DMS53 treated with DMSO at 0.1 percent for 48 hours (cell line): ENCODE measurements around the gene IZUMO2.

Experiments used
- DNase-seq: peaks from one replicate; lab custom pipeline; 2025; ENCODE audit not compliant: unreplicated experiment; lab: John Stamatoyannopoulos, UW

Gene IZUMO2

DNA sequence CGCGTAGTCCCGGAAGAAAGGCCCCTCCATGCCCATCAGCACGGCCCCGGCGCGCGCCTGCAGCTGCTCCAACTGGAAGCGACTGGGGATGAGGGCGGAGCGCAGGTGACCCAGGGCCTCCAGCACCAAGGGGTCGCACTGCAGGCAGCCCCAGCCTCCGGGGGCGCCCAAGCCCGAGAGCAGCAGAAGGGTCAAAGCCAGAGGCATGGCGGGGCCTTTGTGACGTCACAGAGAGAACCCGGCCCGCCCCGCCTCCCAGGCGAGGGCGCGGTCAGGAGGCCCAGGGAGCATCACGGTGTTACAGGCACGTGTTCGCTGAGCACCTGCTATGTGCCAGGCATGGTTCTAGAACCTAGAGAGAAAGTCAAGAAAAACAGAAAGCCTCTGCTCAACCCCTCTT is at the start of gene IZUMO2:
Gene IZUMO2 (minus strand): TSS at position 294 of the 400 bp plus-strand sequence. CDS start 87 bp downstream, at position 207.
- no peak for DNase-seq

DNA sequence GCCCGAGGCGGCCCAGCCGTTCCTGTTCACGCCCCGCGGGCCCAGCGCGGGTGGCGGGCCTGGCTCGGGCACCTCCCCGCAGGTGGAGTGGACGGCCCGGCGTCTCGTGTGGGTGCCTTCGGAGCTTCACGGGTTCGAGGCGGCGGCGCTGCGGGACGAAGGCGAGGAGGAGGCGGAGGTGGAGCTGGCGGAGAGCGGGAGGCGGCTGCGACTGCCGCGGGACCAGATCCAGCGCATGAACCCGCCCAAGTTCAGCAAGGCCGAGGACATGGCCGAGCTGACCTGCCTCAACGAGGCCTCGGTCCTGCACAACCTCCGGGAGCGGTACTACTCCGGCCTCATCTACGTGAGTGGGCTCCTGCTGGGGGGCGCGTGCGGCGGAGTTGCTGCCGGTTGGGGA is 47.3 kb upstream of the IZUMO2 start:
- no peak for DNase-seq

DNA sequence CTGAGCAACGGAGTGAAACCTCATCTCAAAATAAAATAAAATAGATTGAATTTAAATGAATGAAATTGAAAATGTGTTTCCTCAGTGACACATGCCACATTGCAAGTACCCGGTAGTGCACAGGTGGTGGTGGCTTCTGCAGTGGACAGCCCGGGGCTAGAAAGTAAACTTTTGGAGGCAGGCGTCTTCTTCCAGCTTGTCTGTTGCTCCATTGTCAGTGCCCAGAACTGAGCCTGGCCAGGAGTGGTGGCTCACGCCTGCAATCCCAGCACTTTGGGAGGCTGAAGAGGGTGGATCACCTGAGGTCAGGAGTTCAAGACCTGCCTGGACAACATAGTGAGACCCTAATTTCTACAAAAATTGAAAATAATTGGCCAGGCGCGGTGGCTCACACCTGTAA is 46.0 kb upstream of the IZUMO2 start:
- DNase-seq, result no peak

DNA sequence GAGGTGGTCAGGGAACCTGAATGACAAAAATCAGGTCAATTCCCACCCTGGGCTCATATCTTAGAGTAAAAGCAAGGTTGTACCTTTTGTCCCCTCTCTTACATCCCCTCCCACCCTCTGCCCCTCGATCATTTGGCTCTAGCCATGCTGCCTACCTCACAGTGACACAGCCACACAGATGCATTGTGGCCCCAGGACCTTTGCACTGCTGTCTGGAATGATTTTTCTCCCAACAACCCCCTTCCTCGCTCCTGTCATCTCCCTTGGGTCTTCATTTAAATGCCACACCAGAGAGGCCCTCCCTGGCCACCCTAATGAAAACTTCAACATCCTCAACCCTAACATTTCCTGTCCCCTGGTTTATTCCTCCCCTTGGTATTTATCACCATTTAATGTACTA is 44.6 kb upstream of the IZUMO2 start:
- no peak for DNase-seq

DNA sequence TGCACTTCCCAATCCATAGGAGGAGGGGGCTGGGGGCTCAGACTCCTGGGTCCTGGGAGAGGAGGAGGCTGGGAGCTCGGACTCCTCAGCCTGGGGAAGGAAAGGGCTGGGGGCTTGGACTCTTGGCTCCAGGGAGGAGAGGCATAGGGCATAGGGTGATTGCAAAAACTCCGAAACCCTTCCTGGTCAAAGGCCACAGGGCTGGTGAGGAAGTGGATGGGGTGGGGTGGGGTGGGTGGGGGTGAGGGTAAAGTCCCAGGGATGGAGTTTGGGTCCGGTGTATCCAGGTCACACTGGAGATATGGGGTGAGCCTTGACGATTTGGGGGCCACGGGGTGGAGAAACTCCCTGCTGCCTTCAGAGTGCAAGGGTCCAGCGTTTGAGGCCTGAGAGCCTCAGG is 43.1 kb upstream of the IZUMO2 start:
- no peak for DNase-seq

DNA sequence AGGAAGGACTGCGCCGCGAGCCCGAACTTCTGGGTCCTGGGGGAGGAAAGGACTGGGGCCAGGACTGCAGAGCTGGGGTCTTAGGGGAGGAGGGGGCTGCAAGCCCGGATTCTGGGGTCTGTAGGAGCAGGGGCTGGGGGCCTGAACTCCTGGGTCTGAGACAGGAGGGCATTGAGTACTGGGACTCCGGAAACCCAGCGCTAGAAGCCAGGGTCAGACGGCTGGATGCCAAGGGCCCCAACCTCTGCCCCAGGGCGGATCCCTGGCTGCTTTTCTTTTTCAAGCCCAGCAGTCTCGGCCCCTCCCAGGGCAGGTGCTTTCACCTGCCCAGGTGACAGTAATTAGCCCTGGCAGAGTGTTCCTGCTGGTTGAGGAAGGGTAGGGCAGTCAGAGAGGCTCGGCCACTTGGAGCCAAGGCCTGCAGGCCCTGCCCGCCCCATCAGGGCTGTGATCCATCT is 42.6 kb upstream of the IZUMO2 start:
- peak; percentile 67 for DNase-seq

DNA sequence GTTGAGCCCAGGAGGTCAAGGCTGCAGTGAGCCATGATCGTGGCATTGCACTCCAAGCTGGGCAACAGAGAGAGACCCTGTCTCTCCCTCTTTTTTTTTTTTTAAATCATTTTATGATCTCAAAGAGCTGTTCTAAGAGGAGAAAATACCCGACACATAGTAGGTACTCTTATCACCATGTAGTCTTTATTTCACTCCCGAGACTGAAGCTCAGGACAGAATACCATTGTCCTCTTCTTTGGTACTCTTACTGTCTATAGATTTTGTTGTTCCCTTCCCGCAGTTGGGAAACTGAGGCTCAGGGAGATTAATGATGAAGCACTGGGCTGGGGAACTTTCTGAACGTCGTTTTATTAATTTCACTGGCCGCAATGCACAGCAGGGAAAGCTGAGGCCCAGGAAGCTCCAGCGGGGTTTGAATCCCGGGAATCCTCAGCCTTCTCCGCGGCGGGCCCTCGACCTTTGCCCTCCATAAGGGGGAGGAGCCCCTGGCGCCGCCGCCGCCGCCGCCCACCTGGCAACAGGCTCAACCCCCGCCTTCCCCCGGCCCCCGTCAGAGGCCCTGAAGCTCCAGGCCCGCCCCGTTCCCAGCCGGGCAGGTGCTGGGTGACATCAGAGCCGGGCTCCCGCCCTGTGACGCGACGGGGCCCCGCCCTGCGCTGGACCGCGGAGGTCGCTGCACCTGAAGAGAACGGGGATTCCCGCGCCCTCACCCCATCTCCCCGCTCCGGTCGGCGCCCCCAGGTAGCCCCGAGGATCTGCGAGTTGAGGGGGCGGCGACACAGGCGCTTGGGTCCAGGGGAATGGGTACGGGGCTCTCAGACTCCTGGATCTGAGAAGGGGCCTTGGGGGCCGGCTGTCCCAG is 42.0 kb upstream of the IZUMO2 start:
- peak; percentile 50 for DNase-seq

DNA sequence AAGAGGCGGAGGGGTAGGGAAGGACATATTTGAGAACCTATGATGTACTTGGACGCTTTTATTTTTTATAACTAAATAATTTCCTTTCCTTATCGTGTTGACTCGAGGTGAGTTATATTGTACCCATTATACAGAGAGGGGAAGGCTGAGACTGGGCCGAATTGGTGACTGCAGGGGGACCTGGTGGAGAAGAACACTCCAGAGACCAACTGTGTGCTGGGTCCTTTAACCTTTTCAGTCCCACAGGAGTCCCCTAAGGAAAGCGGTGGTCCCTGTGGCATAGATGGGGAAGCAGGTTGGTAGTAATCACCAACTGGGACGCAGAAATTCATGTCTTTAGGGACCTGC is 41.0 kb upstream of the IZUMO2 start:
- no peak for DNase-seq

DNA sequence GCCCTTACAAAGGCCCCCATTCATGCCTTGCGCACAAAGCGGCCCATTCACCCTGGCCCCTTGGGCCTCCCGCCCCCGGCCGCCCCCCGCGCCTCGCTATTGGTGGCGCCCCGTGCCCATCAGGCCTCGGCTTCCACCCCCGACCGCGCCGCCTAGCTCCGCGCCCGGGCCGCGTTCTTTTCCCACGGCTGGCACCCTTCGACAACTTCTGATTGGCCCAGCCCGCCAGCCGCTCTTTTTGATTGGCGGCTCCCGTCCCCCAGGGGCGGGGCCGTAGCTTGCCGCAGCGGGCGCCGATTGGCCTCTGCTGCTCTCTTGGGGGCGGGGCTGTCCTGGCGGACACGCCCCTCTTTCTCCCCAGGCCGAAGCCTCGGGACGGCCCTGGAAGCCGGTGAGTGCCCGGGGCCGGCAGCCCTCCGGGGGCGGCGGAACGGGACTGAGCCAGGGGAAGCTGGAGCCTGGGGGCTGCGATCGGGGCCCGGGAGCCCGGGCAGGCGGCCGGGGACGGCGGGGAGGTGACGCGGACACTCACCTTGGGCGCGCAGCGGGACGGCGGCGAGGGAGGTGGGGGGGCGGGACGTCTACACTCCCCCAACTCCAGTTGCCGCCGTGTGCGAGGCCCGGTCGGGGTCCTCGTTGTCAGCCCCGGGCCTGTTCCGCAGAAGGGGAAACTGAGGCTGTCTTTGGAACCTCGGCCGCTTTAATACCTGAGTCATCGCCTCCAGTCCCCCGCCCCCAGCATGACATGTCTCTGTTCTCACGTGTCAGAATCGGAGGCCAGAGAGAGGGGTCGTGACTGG is 40.4 kb upstream of the IZUMO2 start, which contains the start of gene MYH14:
Gene MYH14 (plus strand): TSS at position 342 of the 800 bp plus-strand sequence. CDS start 6,744 bp downstream, outside the sequence.
- peak; percentile 78 for DNase-seq

DNA sequence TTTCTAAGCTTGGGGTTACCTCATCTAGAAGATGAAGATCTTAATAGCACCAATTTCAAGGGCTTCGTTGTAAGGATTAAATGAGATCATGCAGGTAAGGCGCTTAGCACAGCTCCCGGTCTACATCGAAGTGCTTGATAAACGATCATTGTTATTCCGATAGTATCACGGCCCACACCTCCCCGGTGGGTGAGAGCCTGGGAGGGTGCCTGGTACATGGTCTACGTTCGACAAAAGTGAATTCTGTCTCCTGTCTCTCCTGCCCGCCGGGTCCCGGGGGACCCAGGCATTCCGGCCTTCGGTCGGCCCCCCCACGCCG is 39.8 kb upstream of the IZUMO2 start:
- no peak for DNase-seq

DNA sequence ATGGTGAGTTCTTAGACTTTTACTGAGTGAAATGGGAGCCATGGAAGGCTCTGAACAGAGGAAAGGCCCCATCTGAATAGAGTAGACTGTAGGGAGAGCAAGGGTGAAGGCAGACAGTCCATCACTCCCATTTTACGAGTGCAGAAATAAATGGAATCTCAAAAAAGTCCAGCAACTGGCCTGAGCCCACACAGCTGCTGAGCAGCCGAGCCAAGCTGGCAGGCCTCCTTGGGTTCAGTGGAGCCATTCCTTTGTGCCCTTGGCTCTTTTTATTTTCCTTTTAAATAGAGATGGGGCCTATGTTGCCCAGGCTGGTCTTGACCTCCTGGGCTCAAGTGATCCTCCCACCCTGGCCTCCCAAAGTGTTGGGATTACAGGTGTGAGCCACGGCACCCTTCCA is 39.3 kb upstream of the IZUMO2 start:
- DNase-seq, result no peak

DNA sequence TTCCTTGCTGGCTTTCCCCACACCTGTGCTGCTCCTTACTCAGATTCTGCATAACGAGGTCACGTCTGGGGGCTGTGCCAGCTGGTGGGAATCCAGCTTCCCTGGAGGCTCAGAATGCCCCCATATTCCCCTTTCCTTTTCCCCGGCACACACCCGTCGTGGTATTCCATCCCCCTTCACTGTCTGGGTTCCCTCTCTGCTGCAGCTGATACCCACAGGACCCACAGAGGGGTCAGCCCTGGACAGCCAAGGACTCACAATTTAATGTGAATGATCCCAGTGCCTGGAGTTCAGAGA is 36.1 kb upstream of the IZUMO2 start:
- DNase-seq, result no peak

DNA sequence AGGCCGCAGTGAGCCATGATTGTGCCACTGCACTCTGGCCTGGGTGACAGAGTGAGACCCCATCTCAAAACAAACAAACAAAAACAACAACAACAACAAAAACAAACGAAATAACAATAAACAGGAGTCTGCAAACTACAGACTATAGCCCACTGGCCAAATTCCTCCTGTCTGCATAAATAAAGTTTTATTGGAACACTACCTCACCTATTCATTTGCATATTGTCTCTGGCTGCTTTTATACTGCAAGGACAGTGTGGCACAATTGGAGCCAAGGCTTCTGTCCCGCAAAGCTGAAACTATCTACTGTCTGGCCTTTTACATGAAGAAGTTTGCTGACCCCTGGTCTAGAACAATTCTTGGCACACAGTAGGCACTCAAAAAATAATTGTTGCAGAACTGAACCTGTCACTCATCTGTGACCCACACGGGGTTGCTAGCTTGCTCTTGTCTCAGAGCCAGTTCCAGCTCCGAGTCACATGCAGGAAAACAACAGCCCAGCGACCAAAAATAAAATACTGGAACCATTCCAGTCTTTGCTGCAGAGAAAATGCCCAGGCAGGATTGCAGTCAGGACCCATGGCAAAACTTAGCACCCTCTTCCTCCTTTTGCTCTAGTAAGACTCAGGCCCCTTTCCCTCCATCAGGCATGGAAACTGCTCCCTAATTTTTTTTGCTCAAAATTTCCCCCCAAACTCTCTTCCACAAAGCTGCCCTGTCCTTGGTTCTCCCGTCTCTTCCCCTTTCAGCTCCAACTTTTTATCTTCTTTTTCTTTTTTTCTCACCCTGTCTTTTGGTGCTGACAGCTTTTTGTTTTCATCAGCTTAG is 35.6 kb upstream of the IZUMO2 start:
- DNase-seq, result no peak

DNA sequence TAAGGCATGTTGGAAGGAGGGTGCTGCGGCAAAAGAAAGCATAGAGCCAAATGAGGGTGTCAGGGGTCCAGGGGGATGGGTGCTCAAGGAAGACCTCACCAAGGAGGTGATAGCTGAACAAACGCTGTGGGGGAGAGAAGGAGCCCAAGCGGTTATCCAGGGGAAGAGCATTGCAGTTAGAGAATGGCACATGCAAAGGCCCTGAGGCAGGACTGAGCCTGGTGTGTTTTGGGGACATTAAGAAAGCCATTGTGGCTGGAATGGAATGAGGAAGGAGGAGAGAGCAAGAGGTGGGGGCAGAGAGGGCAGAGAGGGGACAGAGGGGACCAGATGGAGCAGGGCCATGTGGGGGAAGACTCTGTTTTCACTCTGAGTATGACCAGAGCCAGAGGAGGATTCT is 34.3 kb upstream of the IZUMO2 start:
- no peak for DNase-seq

DNA sequence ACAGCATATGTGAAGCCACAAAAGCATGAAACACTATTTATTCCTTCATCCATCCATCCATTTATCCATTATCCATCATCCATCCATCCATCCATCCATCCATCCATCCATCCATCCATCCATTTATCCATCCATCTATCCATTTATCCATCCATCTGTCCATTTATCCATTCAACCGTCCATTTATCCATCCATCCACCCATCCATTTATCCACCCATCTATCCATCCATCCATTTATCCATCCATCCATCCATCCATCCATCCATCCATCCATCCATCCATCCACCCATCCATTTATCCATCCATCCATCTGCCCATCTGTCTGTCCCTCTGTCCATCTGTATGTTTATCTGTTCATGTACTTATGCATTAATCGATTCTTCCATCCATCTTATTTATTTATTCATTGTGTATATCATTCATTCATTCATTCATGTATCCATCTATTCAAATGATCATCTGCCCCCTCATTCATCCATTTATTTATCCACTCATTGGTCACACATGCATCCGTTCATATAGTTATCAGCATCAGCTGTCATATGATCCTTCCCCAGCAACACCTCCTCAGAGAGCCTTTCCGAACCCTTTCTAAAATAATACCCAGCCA is 33.3 kb upstream of the IZUMO2 start:
- no peak for DNase-seq

DNA sequence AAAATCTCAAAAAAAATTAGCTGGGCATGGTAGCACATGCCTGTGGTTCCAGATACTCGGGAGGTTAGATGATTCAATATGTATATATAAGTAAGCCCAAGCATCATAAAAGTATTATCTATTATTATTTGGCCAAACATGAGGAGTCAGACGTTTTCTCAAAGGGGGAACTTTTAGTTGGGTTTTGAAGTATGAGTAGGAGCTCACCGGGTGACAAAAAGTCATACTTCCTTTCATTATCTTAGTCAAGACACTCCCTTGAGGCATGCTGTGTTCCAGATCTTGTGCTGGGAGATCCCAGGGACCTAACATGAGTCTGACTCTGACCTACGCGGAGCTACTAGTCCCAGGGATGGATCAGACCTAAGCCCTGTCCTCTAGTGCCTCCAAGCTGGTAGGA is 32.1 kb upstream of the IZUMO2 start:
- no peak for DNase-seq

DNA sequence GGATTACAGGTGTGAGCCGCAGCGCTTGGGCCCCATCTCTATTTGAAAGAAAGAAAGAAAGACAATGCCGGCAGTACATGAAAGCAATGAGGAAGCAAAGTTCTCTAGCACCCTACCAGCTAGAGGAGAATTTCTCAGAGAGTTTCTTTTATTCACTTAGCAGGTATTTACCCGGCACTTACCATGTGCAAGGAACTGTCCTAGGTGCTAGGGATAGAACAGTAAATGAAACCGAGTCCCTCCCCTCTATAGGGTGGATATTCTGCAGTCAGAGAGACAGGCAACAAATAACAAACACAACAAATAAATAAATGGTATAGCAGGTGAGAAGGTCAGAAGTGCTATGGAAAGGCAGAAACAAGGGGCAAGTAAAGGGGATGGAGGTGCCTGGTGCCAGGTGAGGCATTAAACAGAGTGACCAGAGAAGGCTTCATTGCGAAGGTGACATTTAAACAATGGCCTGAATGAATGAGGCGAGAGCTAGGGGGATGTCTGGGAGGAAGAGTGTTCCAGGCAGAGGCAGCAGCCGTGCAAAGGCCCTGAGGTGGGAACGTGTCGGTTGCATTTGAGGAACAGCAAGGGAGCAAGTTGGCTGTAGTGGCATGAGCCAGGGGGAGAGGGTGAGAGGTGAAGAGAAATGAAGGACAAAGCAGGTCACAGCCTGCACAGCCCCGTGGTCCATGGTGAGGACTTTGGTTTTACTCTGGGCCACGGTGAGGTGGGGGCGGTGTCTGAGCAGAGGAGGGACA is 29.6 kb upstream of the IZUMO2 start:
- no peak for DNase-seq

DNA sequence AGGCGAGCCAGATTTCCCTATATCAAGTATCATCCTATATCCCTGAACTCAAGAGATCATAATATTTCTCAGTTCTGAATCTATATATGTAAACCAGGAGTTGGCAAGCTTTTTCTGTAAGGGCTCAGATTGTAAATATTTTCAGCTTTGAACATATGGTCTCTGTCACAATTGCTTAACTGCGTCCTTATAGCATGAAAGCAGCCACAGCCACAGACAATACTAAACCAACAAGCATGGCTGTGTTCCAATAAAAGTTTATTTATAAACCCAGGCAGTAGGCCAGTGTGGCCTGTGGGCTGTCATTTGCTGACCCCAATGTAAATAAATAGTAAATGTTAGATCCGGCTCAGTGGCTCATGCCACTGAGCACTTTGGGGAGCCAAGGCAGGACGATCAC is 28.1 kb upstream of the IZUMO2 start:
- DNase-seq, result no peak

DNA sequence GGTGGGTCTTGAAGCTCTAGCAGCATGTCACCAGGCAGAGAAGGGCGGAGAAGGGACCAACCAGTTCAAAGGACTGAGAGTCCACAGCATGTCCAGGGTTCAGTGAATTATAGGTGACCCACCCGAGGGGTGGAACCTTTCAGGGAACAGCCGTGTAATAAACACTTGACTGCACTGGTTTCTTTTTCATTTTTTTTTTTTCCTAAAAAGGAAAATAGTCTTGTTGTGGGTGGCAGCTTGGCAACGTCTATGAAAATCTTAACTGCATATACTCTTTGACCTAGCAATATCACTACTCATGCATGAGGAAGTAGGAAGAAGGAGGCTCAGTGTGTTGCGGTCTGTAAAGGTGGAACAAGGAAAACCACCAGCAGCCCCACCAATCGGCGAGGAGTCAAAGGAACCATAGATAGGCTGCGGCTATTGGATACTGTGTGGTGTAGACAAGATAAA is 27.4 kb upstream of the IZUMO2 start:
- DNase-seq, result no peak

DNA sequence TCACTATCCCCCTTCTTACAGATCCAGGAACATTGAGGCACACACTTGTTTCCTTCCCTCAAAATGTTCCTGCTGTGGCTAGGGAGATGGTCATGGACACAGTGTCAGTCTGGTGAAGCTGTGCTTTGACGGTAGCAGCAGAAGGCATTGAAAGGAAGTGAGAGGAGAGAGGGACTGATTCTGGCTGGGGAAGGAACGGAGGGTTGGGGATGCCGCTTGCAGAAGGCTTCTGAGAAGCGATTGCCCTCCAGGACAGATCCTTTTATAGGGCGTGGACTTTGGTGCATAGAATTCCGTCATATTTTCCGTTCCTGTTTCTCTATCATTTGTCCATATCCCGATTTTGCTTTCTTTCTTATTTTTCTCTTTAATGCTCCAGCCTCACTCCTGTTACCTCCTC is 26.2 kb upstream of the IZUMO2 start:
- DNase-seq, result no peak
